Skeletal muscle satellite cell (primary cell): ENCODE data around the gene PFDN2.
A peak's percentile ranks its signal among the peaks of the same experiment; 100 is the strongest.

Experiments
- H3K27me3 ChIP-seq: 2 replicates; pipeline ENCODE4 v1.7.0; 2013; ENCODE audit warnings: low read length; ENCODE audit not compliant: control insufficient read depth, insufficient read depth
- H3K36me3 ChIP-seq: 2 replicates; pipeline ENCODE4 v1.7.0; 2013; ENCODE audit warnings: mild to moderate bottlenecking, control low read depth, low read length; ENCODE audit not compliant: insufficient read depth
- H3K4me1 ChIP-seq: 2 replicates; pipeline ENCODE4 v1.7.0; 2013; ENCODE audit warnings: low read length; ENCODE audit not compliant: control insufficient read depth, insufficient read depth
- H3K4me2 ChIP-seq: 2 replicates; pipeline ENCODE4 v1.7.0; 2013; ENCODE audit warnings: mild to moderate bottlenecking, low read length
- H3K4me3 ChIP-seq: 2 replicates; pipeline ENCODE4 v1.7.0; 2013; ENCODE audit warnings: low read length
- H3K9ac ChIP-seq: 2 replicates; pipeline ENCODE4 v1.7.0; 2013; ENCODE audit warnings: mild to moderate bottlenecking, low read depth, low read length, moderate library complexity
- H3K9me3 ChIP-seq: replicated peaks from 2 replicates; pipeline ENCODE4 v1.7.0; 2013; ENCODE audit warnings: mild to moderate bottlenecking, control low read depth, low read length

Gene PFDN2

GRCh38 chr1:161084597-161084988 is 33.2 kb downstream of the PFDN2 start:
- no peaks in the 10 kb centered on the region for H3K36me3 ChIP-seq
- no peak overlapping the region for H3K4me2 ChIP-seq
- H3K9me3 ChIP-seq: no peaks in the 10 kb centered on the region
- H3K9ac ChIP-seq: no peak overlapping the region
- H3K27me3 ChIP-seq: no peaks in the 10 kb centered on the region
- H3K4me3 ChIP-seq: no peak overlapping the region
- H3K4me1 ChIP-seq: peaks cover 56% of the 10 kb centered on the region

DNA sequence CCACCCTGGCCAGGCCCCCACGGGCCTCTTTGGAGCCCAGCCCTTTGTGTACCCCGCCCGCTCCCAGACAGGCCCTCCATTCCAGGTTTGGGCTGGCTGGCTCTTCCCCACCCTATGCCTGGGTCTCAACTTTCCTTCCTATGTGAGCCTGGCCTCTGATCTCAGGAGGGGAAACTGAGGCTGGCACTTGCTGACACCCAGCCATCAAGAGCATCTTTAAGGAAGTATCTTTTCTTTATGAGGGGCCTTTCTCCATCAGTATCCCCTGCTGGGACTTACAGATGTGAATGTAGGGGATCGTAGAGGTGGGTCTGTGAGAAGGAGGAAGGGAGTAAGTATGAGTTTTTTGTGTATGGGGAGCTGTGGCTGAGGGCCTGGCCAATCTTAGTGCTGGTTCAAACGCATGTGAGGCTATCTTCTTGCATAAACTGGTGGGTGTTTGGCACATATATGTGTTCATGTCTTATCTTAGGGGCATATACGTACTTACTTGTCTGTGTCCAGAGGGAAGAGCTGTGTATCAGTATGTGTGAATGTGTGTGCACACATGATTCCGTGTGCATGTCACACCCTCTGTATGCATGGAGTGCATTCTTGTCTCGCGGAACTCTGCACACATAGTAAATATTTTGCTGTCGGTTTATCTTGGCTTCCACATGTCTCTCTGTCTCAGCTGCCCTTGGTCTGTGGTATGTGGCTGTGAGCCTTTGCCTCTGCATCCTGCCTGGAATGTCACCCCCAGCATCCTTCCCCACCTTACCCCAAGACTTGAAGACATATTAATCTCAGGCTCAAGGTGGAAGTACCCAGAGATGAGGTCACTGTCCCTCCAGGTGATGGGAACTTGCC is 33.9 kb downstream of the PFDN2 start:
- H3K4me2 ChIP-seq: peak overlapping the region; percentile 39
- no peak overlapping the region for H3K4me3 ChIP-seq
- no peaks in the 10 kb centered on the region for H3K36me3 ChIP-seq
- H3K27me3 ChIP-seq: no peaks in the 10 kb centered on the region
- peak overlapping the region; percentile 33 for H3K9ac ChIP-seq
- H3K9me3 ChIP-seq: no peaks in the 10 kb centered on the region
- peaks cover 55% of the 10 kb centered on the region for H3K4me1 ChIP-seq

- H3K27me3 ChIP-seq: no peaks in the 10 kb centered on the region
- H3K36me3 ChIP-seq: no peaks in the 10 kb centered on the region
- H3K4me2 ChIP-seq: peak overlapping the region; percentile 39
- H3K9me3 ChIP-seq: no peaks in the 10 kb centered on the region
- H3K4me1 ChIP-seq: peaks cover 47% of the 10 kb centered on the region
- peak overlapping the region; percentile 53 for H3K9ac ChIP-seq
- no peak overlapping the region for H3K4me3 ChIP-seq
Measured at GRCh38 chr1:161082996-161083747, 34.7 kb downstream of the PFDN2 start.

DNA sequence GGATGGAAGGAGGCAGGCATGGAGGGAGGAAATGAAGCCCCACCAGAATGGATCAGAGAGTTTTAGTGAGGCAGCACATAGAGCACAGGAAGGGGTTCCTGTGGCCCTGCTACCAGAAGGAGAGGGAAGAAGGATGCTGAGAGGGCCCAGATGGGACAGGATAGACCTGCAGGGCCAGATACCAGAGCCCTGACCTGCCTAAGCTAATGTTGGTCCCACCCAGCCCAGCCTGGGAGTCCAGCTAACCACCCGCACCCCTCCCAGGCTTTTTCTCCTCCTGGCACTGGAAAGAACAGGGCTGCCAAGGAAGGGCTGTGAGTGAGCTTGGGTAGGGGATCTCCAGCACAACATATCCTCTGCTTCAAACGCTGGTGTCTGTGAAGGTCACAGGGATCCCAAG is 35.4 kb downstream of the PFDN2 start:
- H3K4me1 ChIP-seq: peaks cover 46% of the 10 kb centered on the region
- H3K9ac ChIP-seq: no peak overlapping the region
- H3K4me2 ChIP-seq: no peak overlapping the region
- H3K36me3 ChIP-seq: no peaks in the 10 kb centered on the region
- no peaks in the 10 kb centered on the region for H3K27me3 ChIP-seq
- no peaks in the 10 kb centered on the region for H3K9me3 ChIP-seq
- no peak overlapping the region for H3K4me3 ChIP-seq

GRCh38 chr1:161081519-161081918 is 36.3 kb downstream of the PFDN2 start:
- Histone ChIP-seq H3K27me3 (peaks cover 2% of the 10 kb centered on the region), H3K4me3 (no peak overlapping the region), H3K4me2 (no peak overlapping the region), H3K4me1 (peaks cover 46% of the 10 kb centered on the region), H3K9ac (no peak overlapping the region), H3K36me3 (no peaks in the 10 kb centered on the region), H3K9me3 (no peaks in the 10 kb centered on the region)

- H3K27me3 ChIP-seq: peaks cover 2% of the 10 kb centered on the region
- no peaks in the 10 kb centered on the region for H3K9me3 ChIP-seq
- H3K4me1 ChIP-seq: peaks cover 46% of the 10 kb centered on the region
- no peak overlapping the region for H3K4me2 ChIP-seq
- no peak overlapping the region for H3K9ac ChIP-seq
- no peaks in the 10 kb centered on the region for H3K36me3 ChIP-seq
- H3K4me3 ChIP-seq: no peak overlapping the region
Measured at GRCh38 chr1:161080441-161081405, 37.1 kb downstream of the PFDN2 start.

GRCh38 chr1:161079436-161080110 is 38.3 kb downstream of the PFDN2 start:
- Histone ChIP-seq H3K9ac (no peak overlapping the region), H3K9me3 (no peaks in the 10 kb centered on the region), H3K36me3 (no peaks in the 10 kb centered on the region), H3K4me3 (no peak overlapping the region), H3K27me3 (peaks cover 2% of the 10 kb centered on the region), H3K4me1 (peaks cover 35% of the 10 kb centered on the region), H3K4me2 (no peak overlapping the region)

GRCh38 chr1:161077426-161077825 is 40.4 kb downstream of the PFDN2 start:
- Histone ChIP-seq H3K4me1 (peaks cover 14% of the 10 kb centered on the region), H3K9ac (no peak overlapping the region), H3K4me2 (no peak overlapping the region), H3K27me3 (peaks cover 2% of the 10 kb centered on the region), H3K36me3 (no peaks in the 10 kb centered on the region), H3K4me3 (no peak overlapping the region), H3K9me3 (no peaks in the 10 kb centered on the region)

GRCh38 chr1:161076410-161076809 is 41.4 kb downstream of the PFDN2 start:
- Histone ChIP-seq H3K4me1 (peaks cover 12% of the 10 kb centered on the region), H3K27me3 (peaks cover 2% of the 10 kb centered on the region), H3K9me3 (no peaks in the 10 kb centered on the region), H3K4me2 (no peak overlapping the region), H3K36me3 (no peaks in the 10 kb centered on the region), H3K9ac (no peak overlapping the region), H3K4me3 (no peak overlapping the region)

GRCh38 chr1:161074676-161075368 is 43.0 kb downstream of the PFDN2 start:
- H3K4me3 ChIP-seq: no peak overlapping the region
- no peak overlapping the region for H3K9ac ChIP-seq
- H3K4me2 ChIP-seq: no peak overlapping the region
- no peaks in the 10 kb centered on the region for H3K36me3 ChIP-seq
- H3K27me3 ChIP-seq: peaks cover 2% of the 10 kb centered on the region
- no peaks in the 10 kb centered on the region for H3K9me3 ChIP-seq
- H3K4me1 ChIP-seq: no peaks in the 10 kb centered on the region
